GM12892 (cell line): ENCODE measurements around the gene CNDP2.

Source experiments
- POLR2A ChIP-seq: IDR thresholded peaks from 2 replicates; pipeline ENCODE4 v1.6.1; 2011; ENCODE audit warnings: low read depth, low read length, control low read depth
- POLR2AphosphoS5 ChIP-seq: IDR thresholded peaks from 2 replicates; pipeline ENCODE4 v1.6.1; 2011; ENCODE audit warnings: low read depth, low read length, control low read depth
- TAF1 ChIP-seq: IDR thresholded peaks from 2 replicates; pipeline ENCODE4 v1.6.1; 2011; ENCODE audit warnings: low read depth, mild to moderate bottlenecking, control low read depth, low read length, borderline replicate concordance

- TF ChIP-seq POLR2AphosphoS5 (no peak), TAF1 (no peak), POLR2A (no peak)
Measured at GRCh38 chr18:74497324-74497676, 1.1 kb downstream of the CNDP2 start.
